GM12872 (cell line): Measurements from ENCODE around the gene ZNF154.

Source experiments
- CTCF ChIP-seq: IDR thresholded peaks from 3 replicates; pipeline ENCODE4 v1.5.1; 2011; ENCODE audit warnings: low read depth, mild to moderate bottlenecking, low read length, moderate library complexity; ENCODE audit not compliant: insufficient read depth

Gene ZNF154

GRCh38 chr19:57653689-57654088 lies 55.3 kb downstream of the ZNF154 start:
- no peak for TF ChIP-seq CTCF

- no peak for TF ChIP-seq CTCF
Observed at GRCh38 chr19:57651654-57651996, 57.4 kb downstream of the ZNF154 start.

DNA sequence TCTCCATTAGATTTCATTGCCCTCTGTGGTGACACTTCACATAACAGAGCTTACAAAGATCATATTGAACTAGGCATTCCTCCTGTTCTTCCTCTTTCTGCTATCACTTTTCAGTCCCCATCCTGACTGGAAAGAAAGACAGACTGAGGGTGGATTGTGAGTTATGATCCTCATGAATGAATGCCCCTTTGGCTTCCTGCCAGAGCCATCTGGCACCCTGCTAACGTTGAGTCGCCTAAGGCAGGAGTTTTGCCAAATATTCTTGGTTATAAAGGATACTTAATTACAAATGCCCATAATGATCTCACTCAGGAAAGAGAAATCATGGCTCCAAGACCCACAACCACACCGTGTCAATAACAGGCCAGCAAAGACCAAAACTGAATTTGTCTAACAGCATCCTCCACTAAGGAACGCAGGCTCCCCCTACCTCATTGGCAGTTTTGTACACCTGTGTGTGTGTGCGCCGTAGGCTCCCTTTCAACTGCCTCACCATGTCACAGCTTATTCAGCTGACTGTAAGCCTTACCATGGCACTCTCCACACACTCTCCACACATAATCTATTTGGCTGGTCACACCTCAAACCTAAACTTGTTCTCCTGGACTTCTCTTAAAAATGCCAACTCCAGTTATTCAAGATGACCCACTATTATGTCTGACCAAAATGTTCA lies 60.5 kb downstream of the ZNF154 start:
- no peak for TF ChIP-seq CTCF
